ENCODE results near the gene SMPD3. TPM values are rescaled to one million over a fixed set of nuclear protein-coding genes. Genes with fewer than 3 reads are reported as not detected.

The SMPD3 gene
- total RNA-seq, 1 donor from 2014 or later: 1.2 TPM

GRCh38 chr16:68328860-68329390 lies 119.4 kb downstream of the SMPD3 start:
- intact Hi-C loops (cut with DNase I): no loop called here
- DNase-seq (ENCODE audit: low spot score) (no peak), ATAC-seq (no peak)

DNA sequence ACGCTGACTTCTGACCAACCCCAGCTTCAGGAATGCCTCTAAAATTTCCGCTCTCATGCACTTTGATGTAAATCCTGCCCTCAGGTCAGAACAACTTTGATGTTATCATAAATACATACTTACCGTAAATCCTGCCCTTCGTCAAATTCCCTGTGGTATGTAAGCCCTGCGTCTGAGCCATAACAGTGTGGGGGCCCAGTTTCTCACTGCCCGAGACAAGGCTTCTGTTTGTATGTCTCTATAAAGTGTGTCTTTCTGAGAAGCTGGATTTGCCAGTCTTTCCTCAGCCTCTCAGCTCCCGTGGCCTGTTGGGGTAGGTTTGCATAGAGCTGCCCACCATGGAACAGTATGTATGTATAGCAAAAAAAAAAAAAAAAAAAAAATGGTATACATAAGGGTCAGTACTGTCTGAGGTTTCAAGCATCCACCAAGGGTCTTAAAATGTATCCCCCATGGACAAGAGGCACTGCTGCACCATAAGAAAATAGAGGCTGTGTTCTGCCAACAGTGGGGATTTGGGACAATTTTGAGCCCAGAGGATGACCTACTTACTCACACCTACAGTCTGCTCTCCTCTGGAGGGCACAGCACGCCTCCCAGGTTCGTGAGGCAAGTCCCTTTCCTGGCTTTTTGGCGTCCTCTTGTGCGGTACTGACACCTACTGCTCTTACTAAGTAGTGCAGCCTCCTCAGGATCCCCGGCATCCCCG lies 120.0 kb downstream of the SMPD3 start:
- intact Hi-C loops (cut with DNase I): no loop called here
- peak; percentile 90 for ATAC-seq

DNA sequence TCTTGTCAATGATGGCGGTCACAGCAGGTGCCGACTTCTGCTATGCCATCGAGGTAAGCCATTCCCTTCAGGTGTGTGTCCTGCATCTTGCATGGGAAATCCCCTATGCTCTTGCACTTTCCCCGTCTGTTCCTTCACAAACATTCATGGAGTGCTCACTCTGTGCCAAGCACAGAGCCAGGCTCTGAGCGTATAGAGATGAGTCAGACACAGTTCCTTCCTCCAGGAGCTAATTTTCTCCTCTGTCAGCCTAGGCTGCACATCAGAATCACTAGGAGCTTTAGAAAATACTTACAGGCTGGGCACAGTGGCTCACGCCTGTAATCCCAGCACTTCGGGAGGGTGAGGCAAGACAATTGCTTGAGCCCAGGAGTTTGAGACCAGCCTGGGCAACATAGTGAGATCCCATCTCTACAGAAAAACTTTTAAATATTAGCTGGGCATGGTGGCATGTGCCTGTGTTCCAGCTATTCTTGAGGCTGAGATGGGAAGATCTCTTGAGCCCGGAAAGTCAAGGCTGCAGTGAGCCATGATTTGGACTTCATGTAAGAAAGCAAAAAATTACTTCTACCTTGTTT lies 123.4 kb downstream of the SMPD3 start:
- DNase-seq (ENCODE audit: low spot score) (no peak), ATAC-seq (no peak)
- intact Hi-C loops (cut with DNase I): no loop called here

More for the DNA sequence above, 120.0 kb downstream of the SMPD3 start:
- DNase-seq (ENCODE audit: low spot score): peak; percentile 84

GRCh38 chr16:68324336-68324735 lies 124.0 kb downstream of the SMPD3 start:
- DNase-seq (ENCODE audit: low spot score) (no peak), ATAC-seq (no peak)
- intact Hi-C loops (cut with DNase I): no loop called here

- no peak for DNase-seq (ENCODE audit: low spot score)
- ATAC-seq: no peak
- intact Hi-C loops (cut with DNase I): no loop called here
Measured at GRCh38 chr16:68319185-68319908, 129.0 kb downstream of the SMPD3 start.

GRCh38 chr16:68313116-68313515 lies 135.2 kb downstream of the SMPD3 start:
- ATAC-seq: no peak
- intact Hi-C loops (cut with DNase I): no loop called here

DNA sequence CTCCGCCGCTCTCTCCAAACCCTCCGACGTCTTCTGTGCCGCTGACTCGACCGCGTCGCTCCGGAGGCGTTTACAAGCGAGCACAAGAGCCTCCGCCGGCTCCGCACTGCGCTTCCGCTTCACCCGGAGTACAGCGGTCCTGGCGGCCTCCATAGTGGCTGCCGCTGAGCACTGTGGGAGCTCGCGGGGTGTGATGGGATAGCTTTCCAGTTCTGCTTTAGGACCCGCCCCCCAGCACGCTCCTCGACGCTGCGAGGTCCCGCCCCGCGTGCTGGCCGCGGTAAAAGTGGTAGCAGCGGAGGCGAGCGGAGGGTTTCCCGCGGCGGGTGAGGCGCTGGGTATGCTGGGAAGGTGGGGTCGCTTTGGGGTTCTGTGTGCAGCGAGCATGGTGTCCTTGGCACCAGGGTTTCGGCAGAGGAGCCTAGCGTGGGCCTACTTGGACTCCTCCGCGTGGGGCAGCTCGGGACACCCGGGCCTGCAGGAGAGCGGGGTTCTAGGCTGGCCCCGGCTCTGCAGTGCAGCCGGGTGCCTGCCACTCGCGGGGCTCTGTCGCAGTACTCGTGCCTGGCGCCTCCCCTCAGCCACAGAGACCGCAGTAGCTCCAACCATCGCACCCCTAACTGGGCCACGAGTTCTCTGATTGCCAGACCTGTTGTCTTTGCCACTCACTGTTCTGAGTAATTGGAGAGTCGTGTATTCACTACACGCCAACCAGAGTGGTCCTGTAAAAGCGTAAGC lies 137.4 kb downstream of the SMPD3 start, which contains the start of the genes PRMT7 and SLC7A6OS:
TSS of gene PRMT7 (plus strand) at position 246 of the 738 bp plus-strand sequence. CDS start 4,961 bp downstream, outside the sequence.
TSS of gene SLC7A6OS (minus strand) at position 173 of the 738 bp plus-strand sequence. CDS start at position 153, 20 bp downstream.
- intact Hi-C loops (cut with DNase I): no loop called here
- DNase-seq (ENCODE audit: low spot score) (peak; percentile 91), ATAC-seq (peak; percentile 100)

More at GRCh38 chr16:68313116-68313515, 135.2 kb downstream of the SMPD3 start:
- no peak for DNase-seq (ENCODE audit: low spot score)

DNA sequence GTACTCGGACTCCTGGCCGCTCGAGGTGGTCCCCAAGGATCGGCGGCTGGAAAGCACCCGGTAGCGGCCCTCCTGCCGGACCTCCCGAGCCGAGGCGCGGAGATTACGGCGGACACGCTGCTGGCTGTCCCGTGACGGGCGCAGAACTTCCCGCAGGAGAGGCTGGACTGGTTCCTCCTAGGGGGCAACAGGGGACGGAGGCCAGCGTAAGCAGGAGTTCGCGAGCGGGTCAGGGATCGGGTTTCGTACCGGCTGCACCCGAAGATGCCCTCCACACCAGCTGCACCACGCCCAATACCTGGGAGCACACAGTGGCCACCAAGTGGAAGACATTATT lies 137.9 kb downstream of the SMPD3 start:
- DNase-seq (ENCODE audit: low spot score): peak; percentile 64

GRCh38 chr16:68309799-68310198 lies 138.5 kb downstream of the SMPD3 start:
- intact Hi-C loops (cut with DNase I): no loop called here
- DNase-seq (ENCODE audit: low spot score): no peak
- ATAC-seq: no peak

More for the DNA sequence above, 137.9 kb downstream of the SMPD3 start:
- ATAC-seq: peak; percentile 51
- intact Hi-C loops (cut with DNase I): no loop called here

Other genes with a start within 250 kb of the SMPD3 start
- gene ESRP2, start 212.4 kb downstream of the SMPD3 start, total RNA-seq: 0.36 TPM
- 17.4 TPM for gene PLA2G15, start 203.1 kb downstream of the SMPD3 start, total RNA-seq
- 75.5 TPM for gene SLC7A6, start 184.0 kb downstream of the SMPD3 start, total RNA-seq
- gene SLC7A6OS, start 137.6 kb downstream of the SMPD3 start, total RNA-seq: 22.9 TPM
- 58.9 TPM for gene PRMT7, start 137.5 kb downstream of the SMPD3 start, total RNA-seq
- gene ZFP90, start 90.8 kb upstream of the SMPD3 start, total RNA-seq: 39.9 TPM
- gene CDH3, start 196.8 kb upstream of the SMPD3 start, total RNA-seq: 10.2 TPM